GM11168 (cell line): ENCODE results near the gene KHDRBS2.

Experiments
- in situ Hi-C: fragments of 300-500 bp; cut with MboI; formaldehyde crosslinking; loops from one replicate; pipeline ENCODE4 v1.12.0; 2022; ENCODE audit warnings: low sequenced_read_pairs; ENCODE audit not compliant: unreplicated experiment

The KHDRBS2 gene

GRCh38 chr6:62285612-62286469 is at the start of gene KHDRBS2:
Gene KHDRBS2, minus strand, starts transcription at chr6:62286225.
- in situ Hi-C loops, result no loop called here

- in situ Hi-C loops, result no loop called here
Observed at GRCh38 chr6:62328607-62329006, 42.6 kb upstream of the KHDRBS2 start.

- in situ Hi-C loops, result no loop called here
Observed at GRCh38 chr6:62324834-62325233, 38.8 kb upstream of the KHDRBS2 start.

GRCh38 chr6:62323818-62324431 is 37.9 kb upstream of the KHDRBS2 start:
- in situ Hi-C loops, result no loop called here

DNA sequence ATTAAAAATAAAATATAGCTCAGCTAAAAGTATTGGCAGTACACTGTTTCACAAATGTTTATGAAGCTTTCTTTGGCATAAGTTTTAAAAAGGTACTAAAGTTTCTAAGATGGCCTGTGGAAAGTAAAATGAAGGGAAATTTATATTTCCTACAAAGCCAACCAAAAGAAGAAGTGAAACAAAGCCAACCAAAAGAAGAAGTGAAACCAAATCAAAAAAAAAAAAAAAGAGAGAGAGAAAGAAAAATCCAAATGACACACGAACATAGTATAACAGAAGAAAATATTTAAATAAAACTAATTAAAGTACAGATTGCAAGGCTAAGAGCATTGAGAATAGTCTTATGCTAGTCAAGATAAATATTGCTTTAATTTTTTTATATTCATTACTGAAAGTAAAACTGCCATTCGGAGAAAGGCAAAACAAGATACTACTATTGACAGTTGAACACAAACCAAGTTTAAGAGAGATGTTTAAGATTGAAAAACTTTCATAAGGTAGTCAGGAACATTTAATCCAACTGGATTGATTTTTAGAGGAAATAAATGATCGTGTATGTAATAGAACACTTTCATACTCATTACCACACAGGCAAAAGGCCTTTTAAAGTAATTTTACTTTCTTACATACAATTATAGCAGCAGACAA is 12.8 kb upstream of the KHDRBS2 start:
- in situ Hi-C loops, result no loop called here

- in situ Hi-C loops, result no loop called here
Observed at GRCh38 chr6:62296541-62296940, 10.5 kb upstream of the KHDRBS2 start.

DNA sequence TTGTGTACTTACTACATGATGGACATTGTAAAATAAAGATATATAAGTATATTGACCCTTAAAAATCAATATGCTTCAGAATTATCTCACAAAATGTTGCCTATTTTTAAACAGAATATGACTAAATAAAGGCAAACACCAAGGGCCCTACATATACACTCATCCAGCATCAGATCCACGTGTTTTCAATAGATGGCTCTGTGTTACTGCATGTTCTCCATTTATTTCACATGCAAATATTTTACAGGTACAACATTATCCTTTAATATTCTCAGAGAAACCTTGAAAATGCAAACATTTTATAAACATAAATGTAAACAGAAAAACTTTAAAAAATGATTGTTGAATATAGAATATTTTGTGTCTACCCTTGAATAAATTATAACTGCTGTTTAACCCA is 2.9 kb upstream of the KHDRBS2 start:
- in situ Hi-C loops, result no loop called here

- in situ Hi-C loops, result no loop called here
Observed at GRCh38 chr6:62288562-62288961, 2.5 kb upstream of the KHDRBS2 start.

DNA sequence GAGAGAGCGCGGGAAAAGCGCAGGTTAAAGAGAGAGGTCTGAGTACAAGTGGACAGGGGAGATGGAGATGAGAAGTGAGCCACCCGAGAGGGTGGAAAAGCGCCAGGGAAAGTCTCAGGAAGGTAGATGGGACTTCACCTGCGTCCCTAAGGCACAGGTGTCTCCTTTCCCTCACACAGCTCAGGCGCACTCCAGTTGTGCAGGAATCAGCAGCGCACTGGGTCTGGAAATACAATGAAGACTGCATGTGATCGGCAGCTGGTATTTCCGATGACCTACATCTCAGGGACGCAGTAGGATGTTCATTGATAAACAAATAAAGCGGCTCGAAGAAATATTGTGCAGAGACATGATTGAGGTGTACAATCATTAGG is 432 bp upstream of the KHDRBS2 start:
- in situ Hi-C loops, result no loop called here

GRCh38 chr6:62284725-62285124 is 1.3 kb downstream of the KHDRBS2 start:
- in situ Hi-C loops, result no loop called here

DNA sequence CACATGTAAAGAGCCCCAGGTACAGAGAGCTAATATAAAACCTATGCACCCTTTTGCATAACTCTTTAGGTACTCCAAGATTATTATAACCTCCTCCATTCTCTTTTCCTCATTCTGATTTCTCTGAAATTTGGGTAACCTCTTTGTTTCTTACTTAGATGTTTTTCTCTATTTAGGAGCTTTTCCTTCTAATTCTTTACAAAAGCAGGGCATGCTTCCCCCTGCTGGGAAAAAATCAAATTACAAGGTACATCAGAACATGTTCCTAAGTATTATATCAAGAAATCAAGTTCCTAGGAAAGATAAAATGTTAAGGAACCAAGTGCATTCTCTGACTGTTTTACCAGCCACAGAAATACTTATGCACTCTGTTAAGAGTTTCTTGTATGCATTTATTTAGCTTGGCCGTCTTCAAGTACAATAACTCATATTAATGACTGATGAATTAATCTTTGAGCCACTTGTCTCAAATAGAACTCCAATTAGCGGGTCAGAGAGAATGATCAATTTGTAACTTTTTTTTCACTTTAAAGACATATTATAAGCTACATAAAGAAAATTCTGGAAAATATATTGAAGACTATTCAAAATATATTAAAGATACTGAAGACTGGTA is 2.1 kb downstream of the KHDRBS2 start:
- in situ Hi-C loops, result no loop called here

- in situ Hi-C loops, result no loop called here
Observed at GRCh38 chr6:62283365-62283764, 2.7 kb downstream of the KHDRBS2 start.

GRCh38 chr6:62280099-62280498 is 5.9 kb downstream of the KHDRBS2 start:
- in situ Hi-C loops, result no loop called here

DNA sequence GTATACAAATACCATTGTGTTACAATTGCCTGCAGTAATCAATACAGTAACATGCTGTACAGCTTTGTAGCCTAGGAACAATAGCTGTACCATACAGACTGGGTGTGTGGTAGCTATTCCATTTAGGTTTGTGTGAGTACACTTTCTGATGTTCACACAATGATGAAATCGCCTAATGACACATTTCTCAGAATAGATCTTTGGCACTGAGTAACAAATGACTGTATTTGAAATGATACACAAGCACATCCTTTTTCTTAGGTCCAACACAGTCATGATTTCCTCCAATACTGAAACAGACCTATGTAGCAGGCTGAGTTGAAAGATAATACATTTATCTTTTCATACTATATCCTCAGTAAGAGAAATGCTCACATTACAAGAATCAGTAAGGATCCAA is 13.9 kb downstream of the KHDRBS2 start:
- in situ Hi-C loops, result no loop called here

- in situ Hi-C loops, result no loop called here
Observed at GRCh38 chr6:62265906-62266525, 20.0 kb downstream of the KHDRBS2 start.

DNA sequence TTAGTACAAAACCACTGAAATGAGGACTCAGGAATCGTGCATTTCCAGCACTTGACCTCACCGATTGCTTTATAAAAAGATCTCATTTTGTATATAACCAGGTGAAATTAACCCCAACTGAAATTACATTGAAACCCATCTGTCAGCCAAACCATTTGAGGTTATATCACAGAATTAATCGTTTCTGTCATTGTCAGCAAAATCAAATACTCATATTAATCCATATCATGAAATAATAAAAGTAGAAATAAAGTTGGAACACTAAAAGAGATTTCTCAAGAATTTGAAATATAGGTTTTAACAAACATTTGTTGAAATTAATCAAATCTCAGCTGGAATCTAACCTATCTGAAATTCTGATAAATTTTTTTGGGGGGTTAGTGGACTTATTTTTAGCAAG is 23.7 kb downstream of the KHDRBS2 start:
- in situ Hi-C loops, result no loop called here

GRCh38 chr6:62246087-62246486 is 39.9 kb downstream of the KHDRBS2 start:
- in situ Hi-C loops, result no loop called here

DNA sequence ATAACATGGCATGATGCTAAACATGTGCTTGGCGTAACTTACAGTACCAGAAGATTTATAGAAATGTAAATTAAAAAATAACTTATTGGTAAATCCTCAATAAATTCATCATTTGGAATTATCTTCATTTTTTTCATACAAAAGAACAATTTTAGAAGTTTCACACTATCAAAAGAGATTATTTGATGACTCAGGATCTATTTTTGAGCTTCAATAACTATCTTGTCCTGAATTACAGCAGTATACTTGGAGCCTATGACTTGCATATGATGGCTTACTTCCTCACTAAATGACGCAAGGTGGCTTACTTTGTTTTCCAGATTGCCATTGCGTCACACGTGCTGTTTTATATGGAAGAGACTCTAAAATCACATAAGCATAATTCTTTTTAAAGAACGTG is 49.2 kb downstream of the KHDRBS2 start:
- in situ Hi-C loops, result no loop called here

GRCh38 chr6:62229231-62229630 is 56.8 kb downstream of the KHDRBS2 start:
- in situ Hi-C loops, result no loop called here

DNA sequence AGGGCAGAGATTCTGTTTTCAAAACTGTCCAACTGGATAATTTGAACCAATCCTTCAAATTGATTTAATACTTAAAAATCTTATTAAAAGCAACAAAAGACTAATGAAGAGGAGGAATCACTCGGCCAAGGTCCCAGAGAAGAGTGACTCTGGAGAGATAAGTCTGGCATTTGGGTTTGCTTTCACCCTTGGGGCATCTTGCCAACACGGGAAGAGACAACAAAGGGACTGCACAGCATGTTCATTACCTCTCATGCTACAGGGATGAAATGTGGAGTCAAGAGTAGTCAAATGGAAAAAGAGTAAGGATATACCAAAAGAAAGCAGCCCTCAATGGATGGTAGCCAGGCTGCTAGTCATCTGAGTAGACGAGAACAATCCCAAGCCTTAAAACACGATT is 68.2 kb downstream of the KHDRBS2 start:
- in situ Hi-C loops, result no loop called here

DNA sequence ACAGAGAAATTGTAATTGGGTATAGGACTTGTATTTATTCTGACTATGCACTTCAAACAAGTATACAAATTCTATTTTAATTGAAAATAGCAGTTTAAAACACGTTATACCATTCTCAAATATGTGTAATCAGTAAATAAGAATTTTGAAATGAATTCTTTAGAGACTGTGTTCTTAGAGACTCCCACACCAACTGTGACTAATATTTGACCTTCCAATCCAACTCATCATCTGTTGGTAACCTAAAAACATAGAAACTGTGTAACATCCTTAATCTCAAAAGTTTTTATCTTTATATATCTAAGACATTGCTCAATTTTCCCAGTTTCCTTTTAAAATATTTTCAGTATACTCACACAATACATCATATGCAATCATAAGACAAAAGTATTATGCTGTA is 83.9 kb downstream of the KHDRBS2 start:
- in situ Hi-C loops, result no loop called here
